Pons (tissue), 1 donor: ENCODE results near the gene GRIN2C.

Source experiments
- DNase-seq: peaks from one replicate; pipeline ENCODE4 v3.0.0-alpha.2; 2016; ENCODE audit warnings: low spot score

Gene GRIN2C

GRCh38 chr17:74799097-74799496 lies 60.6 kb downstream of the GRIN2C start:
- DNase-seq, result no peak

GRCh38 chr17:74798239-74798707 lies 61.4 kb downstream of the GRIN2C start:
- no peak for DNase-seq

- no peak for DNase-seq
These were observed 61.9 kb downstream of the GRIN2C start for GRCh38 chr17:74797824-74798223.

- no peak for DNase-seq
These were observed 62.8 kb downstream of the GRIN2C start for GRCh38 chr17:74796866-74797265.

GRCh38 chr17:74796211-74796610 lies 63.5 kb downstream of the GRIN2C start:
- no peak for DNase-seq

GRCh38 chr17:74795327-74796020 lies 64.2 kb downstream of the GRIN2C start:
- peak; percentile 47 for DNase-seq

- DNase-seq, result no peak
These were observed 67.0 kb downstream of the GRIN2C start for GRCh38 chr17:74792586-74793105.
